Stimulated activated CD4-positive, alpha-beta T cell treated with anti-CD3 and anti-CD28 coated beads, Interleukin-1b, Interleukin-23, amount 100 ng/mL, for 4 hours (primary cell): ENCODE data around the gene ANGPTL2.
"Not testable (repeated sequence)": the region's sequence is repeated elsewhere in the genome, so short reads cannot be mapped to it uniquely, and the experiment has no call there.

Source experiments
- DNase-seq, 2 donors: peaks; one replicate each; pipeline ENCODE4 v3.0.0-alpha.2; 2020; ENCODE audit warnings: low read depth in 2 of 2

The ANGPTL2 gene

GRCh38 chr9:127154390-127155191 lies 32.2 kb upstream of the ANGPTL2 start:
- DNase-seq = no peak

- DNase-seq = no peak
Measured at GRCh38 chr9:127154003-127154389, 31.6 kb upstream of the ANGPTL2 start.

GRCh38 chr9:127153501-127153900 lies 31.1 kb upstream of the ANGPTL2 start:
- no peak for DNase-seq

GRCh38 chr9:127149463-127150390 lies 27.3 kb upstream of the ANGPTL2 start:
- no peak for DNase-seq

GRCh38 chr9:127149010-127149409 lies 26.6 kb upstream of the ANGPTL2 start:
- no peak for DNase-seq

GRCh38 chr9:127148014-127148413 lies 25.6 kb upstream of the ANGPTL2 start:
- no peak for DNase-seq

GRCh38 chr9:127147251-127147650 lies 24.8 kb upstream of the ANGPTL2 start:
- no peak for DNase-seq

- DNase-seq = not testable (repeated sequence)
Measured at GRCh38 chr9:127146841-127147240, 24.4 kb upstream of the ANGPTL2 start.

- no peak for DNase-seq
Measured at GRCh38 chr9:127144670-127145445, 22.4 kb upstream of the ANGPTL2 start.

GRCh38 chr9:127143920-127144465 lies 21.6 kb upstream of the ANGPTL2 start:
- DNase-seq = no peak

- no peak for DNase-seq
Measured at GRCh38 chr9:127142931-127143464, 20.6 kb upstream of the ANGPTL2 start.

GRCh38 chr9:127142291-127142690 lies 19.9 kb upstream of the ANGPTL2 start:
- no peak for DNase-seq

GRCh38 chr9:127140842-127141675 lies 18.6 kb upstream of the ANGPTL2 start:
- DNase-seq = no peak

GRCh38 chr9:127140181-127140580 lies 17.7 kb upstream of the ANGPTL2 start:
- no peak for DNase-seq

GRCh38 chr9:127139775-127140174 lies 17.3 kb upstream of the ANGPTL2 start:
- no peak for DNase-seq

GRCh38 chr9:127139071-127139731 lies 16.8 kb upstream of the ANGPTL2 start:
- no peak for DNase-seq

GRCh38 chr9:127138444-127138843 lies 16.0 kb upstream of the ANGPTL2 start:
- DNase-seq = no peak

GRCh38 chr9:127137640-127138360 lies 15.4 kb upstream of the ANGPTL2 start:
- DNase-seq = no peak
